Tongue (tissue), 3 donors: Measurements from ENCODE around the gene NUP210. TPM values are rescaled to one million over a fixed set of nuclear protein-coding genes. Genes with fewer than 3 reads are reported as not detected.

Source experiments
- DNase-seq: peaks from one replicate; pipeline ENCODE4 v3.0.0-alpha.2; 2015
- small RNA-seq: library from RNA; depleted of rRNA; stranded (forward); fragments of <200 nt; gene quantifications from one replicate; pipeline ENCODE3, GENCODE V24; 2014; ENCODE audit warnings: low replicate concordance
- total RNA-seq: library from RNA; depleted of rRNA; stranded (reverse); fragments of >200 nt; gene quantifications from one replicate; pipeline ENCODE4 v1.2.3, GENCODE V29; 2014

The NUP210 gene
- total RNA-seq, 1 donor from 2014 or later: 13.6 TPM

- DNase-seq: peak; percentile 59
These were observed 145.4 kb downstream of the NUP210 start for GRCh38 chr3:13274551-13275332.

- no peak for DNase-seq
These were observed 146.0 kb downstream of the NUP210 start for GRCh38 chr3:13274125-13274524.

- DNase-seq: no peak
These were observed 146.5 kb downstream of the NUP210 start for GRCh38 chr3:13273604-13274105.

- DNase-seq: no peak
These were observed 147.1 kb downstream of the NUP210 start for GRCh38 chr3:13272831-13273603.

- DNase-seq: no peak
These were observed 150.3 kb downstream of the NUP210 start for GRCh38 chr3:13269711-13270378.

GRCh38 chr3:13268961-13269441, 151.1 kb downstream of the NUP210 start:
- DNase-seq: no peak

- no peak for DNase-seq
These were observed 152.0 kb downstream of the NUP210 start for GRCh38 chr3:13268120-13268519.

- DNase-seq: no peak
These were observed 153.3 kb downstream of the NUP210 start for GRCh38 chr3:13266651-13267362.

Small RNAs within 50 kb of the gene (small RNA-seq; reads per million reads assigned to genes)
- gene AC027124.2: not detected

Other genes starting within 250 kb of the NUP210 start
- 21.8 TPM for gene HDAC11, start 60.0 kb upstream of the NUP210 start, total RNA-seq
- gene FBLN2, start 128.8 kb upstream of the NUP210 start, total RNA-seq: 84.3 TPM